ENCODE measurements around the gene PPP1R12A. TPM values are rescaled to one million over a fixed set of nuclear protein-coding genes. Genes with fewer than 3 reads are reported as not detected.

PPP1R12A gene
- total RNA-seq, 2 donors from 2014 or later = 68.7 to 86.9 TPM

- intact Hi-C loops (cut with DNase I) = no loop called here
Measured at GRCh38 chr12:79859646-79860045, 75.3 kb downstream of the PPP1R12A start.

GRCh38 chr12:79858518-79858917 is 76.4 kb downstream of the PPP1R12A start:
- Histone ChIP-seq H3K9me3 (no peaks in the 10 kb centered on the region), H3K36me3 (no peaks in the 10 kb centered on the region), H3K4me1 (replicated peaks) (no peaks in the 10 kb centered on the region), H3K4me3 (no peak overlapping the region), H3K27ac (no peak overlapping the region), H3K27me3 (replicated peaks; ENCODE audit: insufficient read depth) (no peaks in the 10 kb centered on the region)
- no peak for DNase-seq (ENCODE audit: low spot score)
- TF ChIP-seq CTCF (IDR thresholded peaks at IDR 0.05) (no peak), POLR2AphosphoS5 (IDR thresholded peaks at IDR 0.05) (no peak), POLR2A (IDR thresholded peaks at IDR 0.05) (no peak)
- WGBS = 95% methylated on average over 1 of the region's 1 CpG
- intact Hi-C loops (cut with DNase I) = no loop called here

More at GRCh38 chr12:79859646-79860045, 75.3 kb downstream of the PPP1R12A start:
- Histone ChIP-seq H3K4me1 (replicated peaks) (no peaks in the 10 kb centered on the region), H3K27me3 (replicated peaks; ENCODE audit: insufficient read depth) (no peaks in the 10 kb centered on the region), H3K36me3 (no peaks in the 10 kb centered on the region), H3K27ac (no peak overlapping the region), H3K4me3 (no peak overlapping the region), H3K9me3 (no peaks in the 10 kb centered on the region)
- 96% methylated on average over 8 of the region's 8 CpGs for WGBS
- TF ChIP-seq POLR2AphosphoS5 (IDR thresholded peaks at IDR 0.05) (no peak), POLR2A (IDR thresholded peaks at IDR 0.05) (no peak), CTCF (IDR thresholded peaks at IDR 0.05) (no peak)
- DNase-seq (ENCODE audit: low spot score) = no peak

- intact Hi-C loops (cut with DNase I) = no loop called here
- no peak overlapping the region for H3K27ac ChIP-seq
- no peaks in the 10 kb centered on the region for H3K27me3 ChIP-seq (replicated peaks; ENCODE audit: insufficient read depth)
- H3K4me3 ChIP-seq = no peak overlapping the region
- TF ChIP-seq CTCF (IDR thresholded peaks at IDR 0.05) = no peak
- TF ChIP-seq POLR2AphosphoS5 (IDR thresholded peaks at IDR 0.05) = no peak
- no peak for TF ChIP-seq POLR2A (IDR thresholded peaks at IDR 0.05)
- H3K36me3 ChIP-seq = no peaks in the 10 kb centered on the region
- H3K4me1 ChIP-seq (replicated peaks) = no peaks in the 10 kb centered on the region
- no peaks in the 10 kb centered on the region for H3K9me3 ChIP-seq
- DNase-seq (ENCODE audit: low spot score) = no peak
- WGBS = 46% methylated on average over 2 of the region's 2 CpGs
Measured at GRCh38 chr12:79857675-79858074, 77.2 kb downstream of the PPP1R12A start.

GRCh38 chr12:79850610-79851299 is 84.1 kb downstream of the PPP1R12A start:
- Histone ChIP-seq H3K27ac (no peak overlapping the region), H3K4me3 (no peak overlapping the region), H3K9me3 (no peaks in the 10 kb centered on the region), H3K4me1 (replicated peaks) (no peaks in the 10 kb centered on the region), H3K27me3 (replicated peaks; ENCODE audit: insufficient read depth) (no peaks in the 10 kb centered on the region), H3K36me3 (no peaks in the 10 kb centered on the region)
- WGBS = 84% methylated on average over 1 of the region's 1 CpG
- intact Hi-C loops (cut with DNase I) = no loop called here
- TF ChIP-seq POLR2A (IDR thresholded peaks at IDR 0.05) (no peak), POLR2AphosphoS5 (IDR thresholded peaks at IDR 0.05) (no peak), CTCF (IDR thresholded peaks at IDR 0.05) (no peak)
- no peak for DNase-seq (ENCODE audit: low spot score)

GRCh38 chr12:79848339-79848738 is 86.6 kb downstream of the PPP1R12A start:
- 20% methylated on average over 4 of the region's 4 CpGs for WGBS
- intact Hi-C loops (cut with DNase I) = no loop called here
- Histone ChIP-seq H3K27me3 (replicated peaks; ENCODE audit: insufficient read depth) (no peaks in the 10 kb centered on the region), H3K36me3 (no peaks in the 10 kb centered on the region), H3K4me3 (no peak overlapping the region), H3K27ac (peak overlapping the region in 1 of 2 donors; percentile 6), H3K4me1 (replicated peaks) (no peaks in the 10 kb centered on the region), H3K9me3 (no peaks in the 10 kb centered on the region)
- no peak for TF ChIP-seq POLR2AphosphoS5 (IDR thresholded peaks at IDR 0.05)
- TF ChIP-seq POLR2A (IDR thresholded peaks at IDR 0.05) = no peak
- no peak for TF ChIP-seq CTCF (IDR thresholded peaks at IDR 0.05)
- no peak for DNase-seq (ENCODE audit: low spot score)

All from prostate gland (tissue), 2 donors.